Dermis microvascular lymphatic vessel endothelial cell (primary cell): Measurements from ENCODE around the gene SMIM38. TPM values are rescaled to one million over a fixed set of nuclear protein-coding genes. Genes with fewer than 3 reads are reported as not detected.
A peak's percentile ranks its signal among the peaks of the same experiment; 100 is the strongest.

Experiments
- DNase-seq, 2 donors: peaks; one replicate each; pipeline versions ENCODE4 v3.0.0 to v3.0.0-alpha.2; 2010; ENCODE audit warnings: low read depth in 2 of 2
- total RNA-seq: library from RNA; depleted of rRNA; stranded (reverse); fragments of >200 nt; gene quantifications from 2 replicates; pipeline ENCODE4 v1.2.1, GENCODE V29; 2014

SMIM38 gene
- total RNA-seq, result not detected in 2 replicates

DNA sequence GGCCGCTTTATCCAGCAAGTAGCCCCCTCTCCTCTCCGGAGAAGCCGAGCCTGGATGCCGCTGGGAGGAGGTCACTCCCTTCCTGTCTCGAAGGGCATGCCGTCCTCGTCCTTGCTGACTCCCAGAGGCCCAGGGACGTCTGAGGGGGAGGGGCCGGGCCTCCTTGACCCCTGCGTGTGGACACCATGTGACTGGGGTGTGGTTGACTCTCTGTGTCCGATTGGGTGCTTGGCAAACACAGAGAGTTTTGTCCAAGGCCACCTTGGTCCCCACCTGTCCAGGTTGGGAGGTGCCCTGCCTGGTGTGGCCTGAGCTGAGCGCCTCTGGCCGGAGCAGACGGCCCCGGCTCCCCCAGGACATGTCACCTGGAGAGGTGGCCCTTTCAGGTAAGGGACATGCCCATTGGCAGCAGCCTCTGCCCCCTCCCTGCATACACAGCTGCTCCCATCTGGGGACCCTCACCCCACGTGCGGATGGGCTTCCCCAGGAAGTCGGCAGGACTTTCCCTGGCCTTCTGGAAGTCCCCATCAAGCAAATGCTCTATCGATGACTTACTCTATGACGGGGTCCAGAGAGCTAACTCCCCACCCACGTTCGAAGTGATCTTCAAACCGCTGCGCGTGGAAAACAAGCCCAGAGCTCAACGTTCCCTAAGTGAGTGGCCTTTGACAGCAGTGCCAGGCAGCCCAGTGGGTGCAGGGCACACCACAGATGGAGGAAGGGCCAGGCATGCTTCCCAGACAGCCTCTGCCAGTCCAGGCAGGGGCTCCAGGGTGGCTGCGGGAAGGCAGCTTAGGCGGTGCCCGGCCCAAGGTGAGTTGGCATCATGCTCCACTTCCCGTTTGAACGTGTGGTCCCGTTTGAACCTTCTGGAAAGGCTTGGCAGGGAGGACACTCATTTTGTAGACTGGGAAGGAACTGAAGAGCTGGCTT lies at the start of gene SMIM38:
TSS of gene SMIM38 (plus strand) at position 634 of the 933 bp plus-strand sequence. CDS start 1,912 bp downstream, outside the sequence.
- no peak for DNase-seq

DNA sequence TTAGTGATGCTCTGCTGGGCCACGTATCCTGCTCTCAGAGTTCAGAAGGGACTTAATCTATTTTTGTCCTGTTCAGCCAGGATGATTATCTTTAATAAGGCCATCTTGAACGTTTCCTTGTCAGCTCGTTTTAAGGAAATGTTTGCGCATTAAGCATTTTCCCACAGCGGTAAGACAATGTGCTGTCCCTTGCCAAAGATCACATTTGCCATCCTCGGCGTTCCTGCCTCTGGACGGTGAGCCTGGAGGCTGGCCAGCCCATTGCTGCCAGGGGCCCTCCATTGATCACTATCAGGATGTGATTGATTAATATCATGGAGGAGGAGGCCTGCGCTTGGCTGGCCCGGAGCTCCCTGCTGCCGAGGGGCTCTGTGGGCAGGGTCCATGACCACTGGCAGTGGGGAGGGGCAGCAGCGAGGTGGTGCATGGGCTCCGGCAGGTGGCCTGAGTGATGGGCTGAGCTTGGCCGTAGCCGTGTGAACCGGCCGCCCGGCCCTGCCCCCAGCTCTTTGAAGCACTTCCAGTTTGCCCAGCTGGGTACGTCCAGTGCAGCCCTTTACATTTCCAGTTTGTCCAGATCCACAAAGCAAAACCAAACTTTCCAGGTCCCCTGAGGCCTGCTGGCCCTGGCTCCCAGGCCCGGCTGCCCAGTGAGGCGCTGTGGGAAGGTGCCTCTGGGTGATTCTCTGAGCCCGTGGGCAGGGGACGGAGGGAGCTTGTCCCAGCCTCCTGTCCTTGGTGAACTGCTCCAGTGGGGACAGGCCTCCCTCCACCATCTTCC lies 49.5 kb upstream of the SMIM38 start:
- peak in 1 of 2 donors; percentile 57 for DNase-seq

DNA sequence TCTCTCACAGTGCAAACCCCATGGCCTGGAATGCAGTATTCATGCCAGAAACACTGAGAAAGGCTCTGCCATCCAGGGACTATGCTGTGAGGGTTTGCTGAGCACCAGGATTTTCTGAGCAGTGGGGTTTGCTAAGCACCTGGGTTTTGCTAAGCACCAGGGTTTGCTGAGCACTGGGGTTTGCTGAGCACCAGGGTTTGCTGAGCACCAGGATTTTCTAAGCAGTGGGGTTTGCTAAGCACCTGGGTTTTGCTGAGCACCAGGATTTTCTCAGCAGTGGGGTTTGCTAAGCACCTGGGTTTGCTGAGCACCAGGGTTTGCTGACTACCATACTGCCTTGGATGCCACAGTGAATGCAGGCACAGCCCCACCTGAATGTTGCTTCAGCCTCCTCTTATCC lies 48.3 kb upstream of the SMIM38 start:
- DNase-seq, result no peak

DNA sequence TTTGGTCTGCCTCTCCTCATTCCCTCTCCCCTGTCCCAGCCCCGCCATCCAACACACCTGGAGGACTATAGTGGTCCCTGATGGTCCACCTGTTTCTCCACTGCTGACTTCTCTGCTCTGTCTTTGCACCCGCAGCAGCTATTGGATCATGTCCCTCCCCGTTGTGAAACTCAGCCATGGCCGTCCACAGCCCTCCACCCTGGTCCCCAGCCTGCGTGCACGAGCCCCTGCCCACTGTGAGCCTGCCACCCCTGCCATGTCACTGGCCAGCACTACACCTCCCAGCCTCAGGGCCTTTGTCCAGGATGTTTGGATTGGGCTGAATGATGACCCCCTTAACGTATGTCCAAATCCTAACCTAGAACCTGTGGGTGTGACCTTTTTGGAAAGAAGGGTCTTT lies 47.7 kb upstream of the SMIM38 start:
- no peak for DNase-seq

DNA sequence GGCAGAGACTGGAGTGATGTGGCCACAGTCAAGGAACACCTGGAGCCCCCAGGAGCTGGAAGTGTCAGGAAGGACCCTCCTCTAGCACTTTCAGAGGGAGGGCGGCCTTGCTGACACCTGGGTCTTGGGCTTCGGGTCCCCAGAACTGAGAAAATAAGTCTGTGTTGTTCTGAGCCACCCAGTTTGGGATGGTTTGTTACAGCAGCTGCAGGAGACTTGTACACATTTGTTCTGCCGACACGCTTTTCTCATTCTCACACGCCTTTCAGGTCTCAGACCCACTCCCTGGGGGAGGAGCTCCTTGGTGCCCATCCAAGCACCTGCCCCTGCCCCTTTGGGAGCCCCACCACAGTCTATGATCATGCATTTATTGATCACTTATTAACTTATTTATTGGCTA lies 47.2 kb upstream of the SMIM38 start:
- no peak for DNase-seq

DNA sequence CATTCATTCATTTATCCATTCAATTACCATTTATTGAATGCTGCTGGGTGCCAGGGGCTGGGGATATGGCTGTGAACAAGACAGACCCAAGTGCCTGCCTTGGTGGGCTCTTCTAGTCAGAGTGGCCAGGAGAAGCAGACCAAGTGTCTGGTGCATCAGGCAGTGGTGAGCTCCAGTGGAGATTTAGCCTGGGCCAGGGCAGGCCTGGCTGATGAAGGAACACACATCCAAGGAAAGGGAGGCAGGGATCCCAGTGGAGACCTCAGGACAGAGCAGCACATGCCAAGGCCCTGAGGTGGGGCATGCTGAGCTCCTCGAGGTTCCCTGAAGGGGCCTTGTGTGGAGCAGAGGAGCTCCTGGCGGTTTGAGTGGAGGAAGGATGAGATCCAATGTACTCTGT lies 46.6 kb upstream of the SMIM38 start:
- no peak for DNase-seq

DNA sequence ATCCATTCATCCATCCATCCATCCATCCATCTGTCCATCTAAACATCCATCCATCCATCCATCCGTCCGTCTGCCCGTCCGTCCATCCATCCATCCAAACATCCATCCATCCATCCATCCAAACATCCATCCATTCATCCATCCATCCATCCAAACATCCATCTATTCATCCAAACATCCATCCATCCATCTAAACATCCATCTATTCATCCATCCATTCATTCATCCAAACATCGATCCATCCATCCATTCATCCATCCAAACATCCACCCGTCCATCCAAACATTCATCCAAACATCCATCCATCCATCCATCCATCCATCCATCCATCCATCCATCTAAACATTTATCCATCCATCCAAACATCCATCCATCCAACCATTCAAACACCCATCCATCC lies 45.3 kb upstream of the SMIM38 start:
- no peak for DNase-seq

DNA sequence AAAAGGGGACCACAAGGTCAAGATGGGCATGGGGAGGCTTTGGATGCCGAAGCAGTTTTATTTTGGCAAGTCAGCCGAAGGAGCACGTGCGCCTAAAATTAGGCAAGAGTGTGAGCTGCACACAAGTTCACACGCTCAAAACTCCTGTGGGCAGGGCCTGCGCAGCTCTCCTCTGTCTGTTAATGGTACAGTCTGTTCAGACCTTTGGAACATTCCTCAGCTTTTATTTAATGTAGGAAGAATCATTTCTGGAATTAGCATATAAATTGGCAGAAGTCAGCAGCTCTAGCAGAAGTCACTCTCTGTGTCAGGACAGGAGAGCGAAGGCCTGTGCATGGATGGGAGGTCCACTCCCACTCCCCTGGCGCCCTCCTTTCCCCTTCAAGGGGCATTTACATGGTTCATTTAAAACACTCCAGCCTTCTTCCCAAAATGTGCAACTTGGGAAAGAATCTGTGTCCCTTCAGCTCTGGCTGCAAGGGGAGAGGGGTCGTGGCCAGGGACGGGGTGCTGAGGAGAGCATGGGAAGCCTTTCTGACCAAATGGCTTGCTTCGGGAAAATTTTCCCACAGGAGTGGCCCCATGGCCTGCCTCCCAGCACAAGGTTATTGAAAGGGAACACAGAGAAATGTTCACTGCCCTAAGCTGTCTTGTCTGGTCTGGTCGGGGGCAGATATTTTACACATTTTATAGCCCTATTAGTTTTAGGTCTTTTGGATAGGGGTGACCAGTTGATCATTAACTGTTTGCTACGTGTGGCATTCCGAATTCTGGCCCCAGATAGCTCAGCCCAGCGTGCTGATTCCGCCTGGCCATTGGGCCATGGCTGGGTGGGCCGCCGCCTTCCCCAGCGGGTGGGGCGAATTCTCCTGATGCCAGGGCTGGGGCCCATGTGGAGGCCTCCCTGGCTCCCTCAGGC lies 43.9 kb upstream of the SMIM38 start:
- no peak for DNase-seq

DNA sequence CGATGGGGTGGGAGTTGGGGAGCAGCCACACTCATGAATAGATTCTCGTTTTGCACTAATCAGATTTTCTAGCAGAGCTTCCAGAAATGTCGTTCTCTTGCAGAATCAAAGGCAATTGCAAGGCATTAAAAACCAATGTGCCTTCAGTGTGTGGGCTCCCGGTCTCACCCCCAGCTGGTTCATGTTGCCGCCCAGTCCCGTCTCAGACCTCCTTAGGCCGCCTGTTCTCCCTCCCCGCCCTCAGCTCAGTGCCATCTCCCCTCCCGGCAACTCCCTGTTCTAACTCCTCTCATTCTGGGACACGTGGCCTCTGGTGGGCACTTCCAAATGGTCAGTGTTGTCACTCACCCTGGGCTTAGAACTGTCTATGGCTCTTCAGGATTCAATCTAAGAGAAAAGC lies 42.5 kb upstream of the SMIM38 start:
- DNase-seq, result no peak

DNA sequence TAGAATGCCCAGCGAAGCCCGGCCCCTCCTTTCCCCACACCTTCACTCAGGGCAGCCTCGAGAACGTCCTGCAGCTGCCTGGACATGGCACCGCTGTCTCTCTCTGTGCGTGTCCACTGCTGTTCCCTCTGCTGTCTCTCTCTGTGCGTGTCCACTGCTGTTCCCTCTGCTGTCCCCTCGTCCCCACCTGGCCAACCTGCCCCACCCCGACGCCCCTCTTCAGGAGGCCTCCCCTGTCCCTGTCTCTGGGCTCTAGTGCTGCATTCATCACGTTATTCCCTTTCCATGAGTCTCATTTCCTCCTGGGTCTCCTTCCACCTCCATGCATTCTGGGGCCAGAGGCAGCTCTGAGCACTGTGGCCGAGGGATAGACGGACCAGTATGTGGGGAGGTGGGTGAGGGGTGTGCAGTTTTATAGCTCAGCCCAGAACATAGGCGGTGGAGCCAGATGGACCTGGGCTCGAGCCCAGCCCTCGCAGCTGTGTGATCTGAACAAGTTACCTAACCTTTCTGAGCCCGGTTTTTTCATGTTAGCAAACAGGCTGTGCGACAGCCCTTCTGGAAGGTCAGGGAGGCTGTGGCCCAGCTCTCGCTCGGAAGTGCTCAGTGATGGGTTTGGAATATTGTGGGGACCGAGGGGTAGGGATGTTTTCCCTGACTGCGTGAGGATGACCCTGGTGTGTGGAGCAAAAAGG lies 41.9 kb upstream of the SMIM38 start:
- DNase-seq, result no peak

DNA sequence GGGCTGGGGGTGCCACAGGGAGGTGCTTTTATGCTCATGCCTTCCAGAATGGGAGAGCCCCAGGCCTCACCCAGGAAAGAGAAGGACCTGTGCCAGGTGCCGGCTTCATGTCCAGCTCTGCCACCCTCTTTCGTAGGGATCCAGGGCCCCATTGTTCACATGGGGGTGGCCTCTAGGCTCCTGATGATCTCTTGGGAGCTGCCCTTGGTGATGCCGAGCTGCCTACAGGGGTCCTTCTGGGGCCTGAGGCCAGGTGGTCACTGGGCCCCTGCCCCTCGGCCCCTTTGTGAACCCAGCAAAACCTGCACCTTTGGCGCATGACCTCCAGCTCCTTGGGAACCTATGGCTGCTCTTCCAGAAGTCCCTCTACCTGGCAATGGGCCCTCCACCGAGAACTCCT lies 41.4 kb upstream of the SMIM38 start:
- DNase-seq, result no peak

DNA sequence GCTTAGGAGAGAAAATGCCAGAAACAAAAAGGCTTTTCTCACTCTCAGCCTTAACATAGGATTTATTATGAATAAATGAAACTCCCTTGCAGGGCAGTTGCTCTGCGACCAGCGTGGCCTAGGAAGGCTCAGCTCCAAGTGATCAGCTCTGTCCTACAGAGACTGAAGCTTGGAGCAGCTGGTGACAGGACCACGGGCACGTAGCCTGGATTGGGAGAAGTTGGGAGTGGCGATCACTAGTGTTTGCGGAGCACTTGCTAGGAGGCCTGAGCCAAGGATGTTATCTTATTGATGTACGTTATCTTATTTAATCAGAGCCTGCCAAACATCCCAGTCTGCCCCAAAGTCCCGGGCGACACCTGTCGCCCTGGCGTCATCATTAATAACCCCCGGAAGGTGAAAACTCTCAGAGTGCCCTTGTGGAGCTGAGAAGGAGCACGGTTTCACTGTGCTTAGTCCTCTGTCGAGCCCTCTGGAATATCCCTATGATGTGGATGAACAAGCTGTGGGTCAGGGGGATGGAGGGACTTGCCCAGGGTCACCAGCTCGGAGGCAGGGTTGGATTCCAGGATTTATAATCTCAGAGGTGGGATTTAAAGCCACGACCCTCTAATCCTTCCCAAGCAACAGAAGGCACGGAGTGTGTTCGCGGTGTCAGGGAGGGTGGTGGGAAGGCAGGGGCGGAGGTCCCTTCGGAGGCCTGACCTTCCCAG lies 40.8 kb upstream of the SMIM38 start:
- DNase-seq, result no peak

DNA sequence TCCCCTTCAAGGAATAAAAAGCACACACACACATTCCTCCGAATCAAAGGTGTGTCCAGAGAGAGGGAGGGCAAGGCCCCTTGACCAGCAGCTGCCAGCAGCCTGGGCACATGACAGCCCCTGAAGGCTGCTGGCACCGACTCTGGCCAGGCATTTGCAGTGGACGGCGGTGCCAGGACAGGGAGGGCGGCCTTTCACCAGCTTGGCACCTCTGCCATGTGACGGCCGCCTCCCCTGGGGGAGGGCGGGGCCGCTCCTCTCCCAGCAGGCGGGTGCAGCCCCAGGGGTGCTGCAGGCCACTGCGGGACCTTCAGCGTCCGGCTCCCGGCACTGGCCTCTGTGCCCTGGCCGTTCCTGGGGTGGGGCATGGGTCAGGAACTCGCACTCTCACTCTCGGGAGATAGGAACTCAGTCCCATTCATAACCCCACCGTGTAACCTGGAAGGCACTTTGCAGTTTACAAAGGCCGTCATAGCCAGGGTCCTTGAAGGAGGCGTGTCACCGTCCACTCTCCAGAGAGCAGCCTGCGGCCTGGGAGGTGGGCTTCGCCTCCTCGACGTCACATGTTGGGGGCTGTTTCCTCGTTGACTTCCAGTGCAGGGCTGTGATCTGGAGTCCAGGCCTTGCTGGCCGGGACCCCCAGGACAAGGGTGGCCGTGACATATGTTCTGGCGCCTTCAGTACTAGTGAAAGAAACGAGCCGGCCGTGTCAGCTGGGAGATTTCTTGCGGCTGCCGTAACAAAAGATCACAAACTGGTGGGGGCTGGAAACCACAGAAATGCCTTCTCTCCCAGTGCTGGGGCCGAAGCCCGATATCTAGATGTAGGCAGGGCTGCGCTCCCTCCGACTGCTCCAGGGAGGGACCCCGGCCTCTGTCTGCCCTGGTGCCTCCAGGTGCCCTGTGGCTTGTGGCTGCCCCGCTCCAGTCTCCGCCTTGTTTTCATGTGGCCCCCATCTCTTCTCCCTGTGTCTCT lies 39.9 kb upstream of the SMIM38 start:
- no peak for DNase-seq

DNA sequence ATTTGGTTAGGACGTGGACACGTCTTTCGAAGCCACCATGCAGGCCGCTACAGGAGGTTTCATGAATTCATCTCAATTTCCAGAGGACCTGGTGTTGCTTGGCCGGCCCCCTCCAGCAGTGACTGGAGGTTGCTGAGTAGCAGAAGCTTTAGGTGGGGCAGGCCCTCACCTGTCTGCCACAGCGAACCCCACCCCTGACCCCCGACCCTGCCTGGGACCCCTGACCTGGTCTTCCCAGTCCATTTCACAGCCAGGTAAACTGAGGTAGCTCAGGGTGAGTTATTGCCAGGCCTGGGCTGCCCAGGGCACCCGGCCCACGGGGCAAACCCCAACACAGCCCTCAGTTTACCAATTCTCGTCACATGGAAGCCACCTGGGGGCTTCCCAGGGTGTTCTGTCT lies 39.1 kb upstream of the SMIM38 start:
- no peak for DNase-seq

DNA sequence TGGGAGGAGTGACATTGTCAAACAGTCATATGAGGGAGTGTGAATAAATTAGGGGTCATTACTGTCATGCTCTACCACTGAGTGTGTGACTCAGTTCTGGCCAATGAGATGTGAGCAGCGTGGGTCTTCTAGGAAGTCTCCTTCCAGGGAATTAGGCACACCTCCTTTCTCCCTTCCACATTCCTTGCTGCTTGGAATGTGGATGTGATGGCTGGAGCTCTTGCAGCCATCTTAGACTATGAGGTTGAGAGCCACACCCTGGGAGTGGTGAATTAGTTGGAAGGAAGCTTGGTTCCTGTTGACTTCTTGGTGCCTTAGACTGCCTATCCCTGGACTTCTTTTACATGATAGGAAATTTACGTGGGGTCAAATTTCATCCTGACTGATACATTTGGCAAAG lies 36.5 kb upstream of the SMIM38 start:
- DNase-seq, result no peak

DNA sequence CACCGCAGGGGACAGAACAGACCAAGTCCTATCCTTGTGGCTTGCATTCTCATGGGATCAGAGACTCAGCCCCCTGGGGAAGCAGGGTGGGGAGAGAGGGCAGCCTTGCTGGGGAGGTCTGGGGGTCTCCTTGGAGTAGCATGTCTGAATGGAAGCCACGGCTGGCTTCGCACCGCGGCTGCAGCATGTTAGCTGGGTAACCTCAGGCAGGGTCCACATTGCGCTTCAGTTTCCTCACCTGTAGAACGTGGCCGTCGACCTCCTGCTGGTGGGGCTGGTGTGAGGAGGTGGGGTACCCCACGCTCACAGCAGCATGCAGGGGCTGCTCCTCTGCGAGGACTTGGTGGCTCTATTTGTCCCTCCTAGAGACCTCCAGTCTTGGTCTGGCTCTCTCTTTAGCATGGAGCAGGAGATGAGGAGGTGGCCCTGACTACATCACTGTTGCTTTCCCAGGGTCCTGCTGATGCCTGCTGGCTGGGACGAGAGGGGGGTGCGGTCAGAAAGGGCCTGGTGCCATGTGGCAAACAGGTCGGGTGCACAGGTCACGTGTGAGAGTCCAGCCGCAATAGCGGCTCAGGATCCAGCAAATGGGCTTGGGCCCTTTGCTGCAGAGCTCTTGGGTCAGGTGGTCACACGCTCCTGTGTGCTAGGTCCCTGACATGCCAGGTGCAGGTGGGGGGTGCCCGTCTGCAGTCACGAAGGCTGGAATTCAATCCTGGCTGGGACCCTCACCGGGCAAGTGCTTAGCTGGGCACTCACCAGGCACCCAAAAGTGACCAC lies 35.4 kb upstream of the SMIM38 start:
- no peak for DNase-seq

DNA sequence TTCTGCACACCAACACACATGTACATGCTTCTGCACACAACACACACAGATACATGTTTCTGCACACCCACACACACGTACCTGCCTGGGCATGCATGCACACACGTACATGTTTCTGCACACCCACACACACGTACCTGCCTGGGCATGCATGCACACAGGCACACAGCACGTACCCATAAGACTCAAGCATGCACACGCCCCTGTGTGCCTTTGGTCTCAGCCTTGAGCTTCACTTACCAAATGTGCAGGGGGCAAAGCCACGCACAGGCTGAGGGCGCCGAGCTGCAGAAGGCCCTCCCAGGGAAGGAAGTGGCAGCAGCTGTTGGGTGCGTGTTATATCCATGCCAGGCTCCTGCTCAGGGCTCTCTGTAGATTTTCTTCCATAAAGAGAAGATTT lies 34.7 kb upstream of the SMIM38 start:
- DNase-seq, result no peak

DNA sequence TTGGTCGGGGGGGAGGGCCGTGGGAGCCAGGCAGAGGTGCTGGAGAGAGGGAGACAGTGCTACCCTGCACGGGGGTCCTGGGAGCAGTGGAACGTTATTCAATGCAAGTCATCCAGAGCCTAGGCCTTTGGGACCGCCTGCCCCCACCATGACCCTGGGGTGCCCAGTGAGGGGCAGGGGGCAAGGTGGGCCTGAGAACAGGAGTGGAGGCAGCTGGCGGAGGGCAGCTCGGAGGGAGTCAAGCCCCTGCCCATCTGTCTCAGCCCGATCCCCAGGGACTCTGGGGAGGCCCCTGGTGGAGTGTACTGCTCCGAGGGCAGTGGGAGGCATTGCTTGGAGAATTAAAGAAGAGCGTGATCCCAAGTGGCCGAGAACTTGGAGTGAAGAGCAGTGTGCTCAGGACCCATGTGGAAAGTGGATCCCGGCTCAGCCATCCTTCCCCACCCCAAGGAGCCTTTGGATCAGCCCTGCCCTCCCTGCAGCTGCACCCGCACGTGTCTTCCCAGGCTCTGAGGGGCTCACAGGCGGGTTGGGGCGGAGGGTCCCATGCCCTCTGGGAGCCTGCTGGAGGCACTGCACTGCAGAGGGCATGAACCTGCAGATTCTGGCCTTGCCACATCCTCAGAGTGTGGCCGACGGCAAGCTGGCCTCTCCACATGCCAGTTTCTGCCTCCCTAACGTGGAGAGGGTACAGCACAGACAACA lies 34.0 kb upstream of the SMIM38 start:
- DNase-seq, result no peak
